Thoracic aorta (tissue), 2 donors: Measurements from ENCODE around the gene ABCD1. TPM values are rescaled to one million over a fixed set of nuclear protein-coding genes. Genes with fewer than 3 reads are reported as not detected.
"Not testable (repeated sequence)": the region's sequence is repeated elsewhere in the genome, so short reads cannot be mapped to it uniquely, and the experiment has no call there.

Source experiments
- ATAC-seq: fragments of 150-250 bp; one replicate; pipeline ENCODE4 v1.8.0; 2017; ENCODE audit warnings: low read depth; ENCODE audit not compliant: insufficient number of reproducible peaks, low FRiP score
- DNase-seq: peaks from one replicate; pipeline ENCODE4 v3.0.0-alpha.2; 2020; ENCODE audit warnings: low spot score
- H3K27ac ChIP-seq, 2 donors: fragments of 200-600 bp; sonication (generic); 1 replicate in 1 of 2; 2 replicates in 1 of 2; pipeline ENCODE4 v1.5.1; 2016; ENCODE audit warnings: mild to moderate bottlenecking in 2 of 2, moderate library complexity in 2 of 2
- H3K27me3 ChIP-seq: fragments of 200-600 bp; sonication (generic); replicated peaks from 2 replicates; pipeline ENCODE4 v1.6.0; 2016; ENCODE audit warnings: mild to moderate bottlenecking; ENCODE audit not compliant: insufficient read depth
- H3K36me3 ChIP-seq: fragments of 200-600 bp; sonication (generic); one replicate; pipeline ENCODE4 v1.5.1; 2016
- H3K4me1 ChIP-seq, 2 donors: fragments of 200-600 bp; sonication (generic); 1 replicate in 1 of 2; 2 replicates in 1 of 2; pipeline versions ENCODE4 v1.5.1 to v1.6.0; 2016; ENCODE audit warnings: low read depth in 2 of 2, mild to moderate bottlenecking in 1 of 2; ENCODE audit not compliant: control insufficient read depth in 1 of 2
- H3K4me3 ChIP-seq: fragments of 200-600 bp; sonication (generic); 2 replicates; pipeline ENCODE4 v1.5.1; 2016; ENCODE audit warnings: mild to moderate bottlenecking
- H3K9me3 ChIP-seq: fragments of 200-600 bp; sonication (generic); 2 replicates; pipeline ENCODE4 v1.5.1; 2016
- total RNA-seq, 2 donors: library from RNA; depleted of rRNA; stranded (reverse); fragments of >200 nt; gene quantifications; one replicate each; pipeline versions ENCODE4 v1.1.0 to v1.2.3, GENCODE V29; 2016
- TF ChIP-seq, protein P1 (sequence below): fragments of 200-600 bp; sonication (generic); IDR thresholded peaks from one replicate; pipeline ENCODE4 v1.5.1; 2019; ENCODE audit warnings: antibody characterized with exemption

The ABCD1 gene
- total RNA-seq, 2 donors from 2014 or later = 24.3 to 40.6 TPM

- H3K4me1 ChIP-seq, DNase-seq, H3K9me3 ChIP-seq, H3K27me3 ChIP-seq, ATAC-seq, H3K36me3 ChIP-seq: not testable (repeated sequence)
- Histone ChIP-seq H3K4me3 (peak overlapping the region; percentile 62), H3K27ac (peak overlapping the region; percentile 84 to 88)
These were observed 19.0 kb downstream of the ABCD1 start for GRCh38 chrX:153743468-153744209.

DNA sequence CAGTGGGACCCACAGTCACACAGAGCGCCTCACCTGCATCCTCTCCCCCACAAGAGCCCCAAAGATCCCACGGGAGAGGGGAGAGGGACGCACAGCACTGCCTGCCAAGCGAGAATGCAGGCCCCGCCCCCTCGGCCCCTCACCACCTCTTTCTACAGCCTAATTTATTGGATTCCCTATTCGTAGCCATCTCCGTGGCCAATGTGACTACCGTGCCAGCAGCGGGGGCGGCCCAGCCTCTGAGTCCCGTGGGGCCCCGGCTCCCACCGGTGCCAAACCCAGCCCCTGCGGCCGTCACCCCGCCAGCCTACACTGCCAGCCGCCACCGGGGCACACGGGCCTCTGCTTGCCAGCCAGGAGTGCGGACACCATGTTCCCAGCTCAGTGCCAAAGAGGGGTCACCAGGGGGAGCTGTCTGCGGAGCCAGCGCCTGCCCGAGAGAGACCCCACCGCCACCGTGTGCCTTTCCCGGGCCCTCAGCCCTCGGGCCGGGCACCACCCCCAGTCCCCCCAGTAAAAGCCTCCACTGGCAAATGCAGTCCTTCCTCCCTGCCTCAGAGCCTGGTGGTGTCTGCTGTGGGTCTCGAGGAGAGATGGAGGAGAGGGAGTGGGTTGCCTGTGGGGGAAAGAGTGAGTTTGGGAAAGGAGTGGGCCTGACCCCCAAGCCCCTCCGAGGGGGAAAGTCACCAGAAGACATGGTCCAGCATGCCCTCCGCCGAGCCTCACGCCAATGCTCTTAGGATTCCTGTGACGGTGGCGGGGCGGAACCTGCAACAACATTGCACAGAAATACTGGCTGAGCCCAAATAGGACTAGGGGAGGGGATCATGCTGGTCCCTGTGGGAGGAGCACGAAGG, 19.8 kb downstream of the ABCD1 start:
- H3K27ac ChIP-seq = peak overlapping the region; percentile 84 to 88
- peak overlapping the region; percentile 62 for H3K4me3 ChIP-seq
- ATAC-seq = no peak

GRCh38 chrX:153745067-153745433, 20.4 kb downstream of the ABCD1 start:
- H3K36me3 ChIP-seq, DNase-seq, H3K27me3 ChIP-seq, H3K4me3 ChIP-seq, ATAC-seq, H3K4me1 ChIP-seq, H3K9me3 ChIP-seq: not testable (repeated sequence)
- peak overlapping the region in 1 of 2 donors; percentile 88 for H3K27ac ChIP-seq

More for the DNA sequence above, 19.8 kb downstream of the ABCD1 start:
- no peak for DNase-seq
- peaks cover 0 to 5% of the 10 kb centered on the region in 2 donors for H3K4me1 ChIP-seq
- no peaks in the 10 kb centered on the region for H3K9me3 ChIP-seq
- TF ChIP-seq, protein P1, sequence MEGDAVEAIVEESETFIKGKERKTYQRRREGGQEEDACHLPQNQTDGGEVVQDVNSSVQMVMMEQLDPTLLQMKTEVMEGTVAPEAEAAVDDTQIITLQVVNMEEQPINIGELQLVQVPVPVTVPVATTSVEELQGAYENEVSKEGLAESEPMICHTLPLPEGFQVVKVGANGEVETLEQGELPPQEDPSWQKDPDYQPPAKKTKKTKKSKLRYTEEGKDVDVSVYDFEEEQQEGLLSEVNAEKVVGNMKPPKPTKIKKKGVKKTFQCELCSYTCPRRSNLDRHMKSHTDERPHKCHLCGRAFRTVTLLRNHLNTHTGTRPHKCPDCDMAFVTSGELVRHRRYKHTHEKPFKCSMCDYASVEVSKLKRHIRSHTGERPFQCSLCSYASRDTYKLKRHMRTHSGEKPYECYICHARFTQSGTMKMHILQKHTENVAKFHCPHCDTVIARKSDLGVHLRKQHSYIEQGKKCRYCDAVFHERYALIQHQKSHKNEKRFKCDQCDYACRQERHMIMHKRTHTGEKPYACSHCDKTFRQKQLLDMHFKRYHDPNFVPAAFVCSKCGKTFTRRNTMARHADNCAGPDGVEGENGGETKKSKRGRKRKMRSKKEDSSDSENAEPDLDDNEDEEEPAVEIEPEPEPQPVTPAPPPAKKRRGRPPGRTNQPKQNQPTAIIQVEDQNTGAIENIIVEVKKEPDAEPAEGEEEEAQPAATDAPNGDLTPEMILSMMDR = no peak
- H3K36me3 ChIP-seq = peaks cover 3% of the 10 kb centered on the region
- no peaks in the 10 kb centered on the region for H3K27me3 ChIP-seq

DNA sequence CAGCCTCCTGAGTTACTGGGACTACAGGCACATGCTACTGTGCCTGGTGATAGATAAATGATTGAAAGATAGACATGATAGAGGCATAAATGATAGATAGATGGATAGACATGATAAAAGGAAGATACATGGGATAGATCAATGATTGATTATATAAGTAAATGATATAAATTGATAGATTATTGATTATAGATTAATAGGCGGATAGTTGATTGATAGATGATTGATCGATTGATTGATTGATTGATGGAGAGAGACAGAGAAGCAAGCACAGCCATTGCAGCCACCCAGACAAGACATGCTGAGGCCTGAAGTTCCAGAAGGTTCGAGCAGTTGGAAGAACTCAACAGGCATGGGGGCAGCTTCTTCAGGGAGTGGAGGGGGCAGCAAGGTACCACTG, 21.7 kb downstream of the ABCD1 start:
- H3K9me3 ChIP-seq = no peaks in the 10 kb centered on the region
- no peaks in the 10 kb centered on the region for H3K36me3 ChIP-seq
- ATAC-seq = no peak
- no peak overlapping the region for H3K27ac ChIP-seq
- no peak for DNase-seq
- H3K4me3 ChIP-seq = no peak overlapping the region
- TF ChIP-seq, protein P1 = no peak
- H3K27me3 ChIP-seq = no peaks in the 10 kb centered on the region
- peaks cover 0 to 5% of the 10 kb centered on the region in 2 donors for H3K4me1 ChIP-seq

DNA sequence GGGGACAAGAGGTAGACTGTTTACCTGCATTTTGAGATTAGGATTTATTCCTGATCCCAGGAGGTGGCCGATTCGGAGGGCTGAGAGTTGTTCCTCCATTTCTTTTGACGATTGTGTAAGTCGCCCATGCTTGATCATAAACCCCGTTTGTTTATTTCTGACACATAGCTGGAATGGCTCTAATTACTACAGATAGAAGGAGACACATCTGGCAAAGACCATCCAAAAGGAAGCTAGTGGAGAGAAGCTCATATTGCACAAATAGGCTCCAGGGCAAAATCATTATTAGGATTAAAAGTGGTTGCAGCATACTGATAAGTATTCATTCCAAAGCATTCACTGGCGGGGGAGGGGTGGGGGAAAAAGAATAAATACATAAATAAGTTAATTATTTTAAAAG, 22.3 kb downstream of the ABCD1 start:
- not testable (repeated sequence) for H3K9me3 ChIP-seq, H3K4me1 ChIP-seq, H3K27ac ChIP-seq, ATAC-seq, H3K36me3 ChIP-seq, H3K27me3 ChIP-seq, H3K4me3 ChIP-seq, DNase-seq

- not testable (repeated sequence) for ATAC-seq, H3K27me3 ChIP-seq, H3K27ac ChIP-seq, H3K4me3 ChIP-seq, H3K36me3 ChIP-seq, H3K9me3 ChIP-seq, H3K4me1 ChIP-seq, DNase-seq
These were observed 24.4 kb downstream of the ABCD1 start for GRCh38 chrX:153749017-153749416.

DNA sequence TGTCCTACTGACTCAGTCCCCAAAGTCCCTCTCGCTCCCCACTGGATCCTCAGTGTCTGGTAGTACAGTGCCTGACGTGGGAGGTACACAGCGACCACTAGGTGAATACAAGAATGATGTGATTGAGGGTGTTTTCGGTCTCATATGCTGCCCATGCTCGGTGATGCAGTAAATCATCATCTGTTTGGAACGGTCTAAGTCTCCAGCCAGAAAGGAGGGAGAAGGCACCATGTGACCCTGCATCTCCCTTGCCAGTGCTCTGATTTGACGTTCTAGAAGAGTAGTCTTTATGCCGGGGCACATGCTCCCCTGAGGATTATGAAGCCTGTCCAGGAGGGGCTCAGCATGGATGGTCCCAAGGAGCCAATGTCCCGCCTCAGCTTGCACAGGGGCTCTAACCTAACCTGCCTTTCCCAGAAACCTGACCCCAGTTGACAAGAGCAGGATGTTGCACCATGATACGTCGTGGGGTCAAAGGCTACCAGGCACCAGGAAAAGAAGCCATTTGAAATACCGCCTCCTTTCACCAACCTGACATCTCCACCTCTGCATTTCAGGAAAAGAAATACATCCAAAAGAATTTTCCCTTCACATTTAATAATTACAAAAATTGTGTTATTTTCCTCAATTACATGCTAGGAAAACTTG, 25.6 kb downstream of the ABCD1 start:
- no peaks in the 10 kb centered on the region for H3K36me3 ChIP-seq
- ATAC-seq = no peak
- H3K4me1 ChIP-seq = no peaks in the 10 kb centered on the region
- no peaks in the 10 kb centered on the region for H3K9me3 ChIP-seq
- TF ChIP-seq, protein P1 = no peak
- H3K27ac ChIP-seq = no peak overlapping the region
- no peaks in the 10 kb centered on the region for H3K27me3 ChIP-seq
- DNase-seq = no peak
- H3K4me3 ChIP-seq = no peak overlapping the region
